Lung (tissue), 12 donors: ENCODE measurements around the gene SMIM10L1. TPM values are rescaled to one million over a fixed set of nuclear protein-coding genes. Genes with fewer than 3 reads are reported as not detected.
A peak's percentile ranks its signal among the peaks of the same experiment; 100 is the strongest.

Experiments used
- ATAC-seq: fragments of 200-7000 bp; cut with Tn5 transposase; one replicate; pipeline ENCODE4 v1.9.1; 2020; ENCODE audit warnings: moderate number of reproducible peaks; ENCODE audit not compliant: insufficient read depth, low FRiP score
- DNase-seq, 3 donors: peaks; one replicate each; pipeline ENCODE4 v3.0.0-alpha.2; 2013 to 2017
- H3K27ac ChIP-seq, 2 donors: one replicate each; pipeline ENCODE4 v1.5.1; 2013; ENCODE audit warnings: mild to moderate bottlenecking in 2 of 2, moderate library complexity in 2 of 2, control low read depth in 1 of 2, inconsistent platforms in 1 of 2, low read depth in 1 of 2, low read length in 1 of 2
- H3K27me3 ChIP-seq, 3 donors: one replicate each; pipeline ENCODE4 v1.5.1; 2013; ENCODE audit warnings: low read length in 2 of 3; ENCODE audit not compliant: control insufficient read depth in 3 of 3, insufficient read depth in 3 of 3
- H3K36me3 ChIP-seq, 4 donors: one replicate each; pipeline ENCODE4 v1.5.1; 2013; ENCODE audit warnings: low read length in 4 of 4, mild to moderate bottlenecking in 1 of 4, moderate library complexity in 1 of 4; ENCODE audit not compliant: control insufficient read depth in 4 of 4, insufficient read depth in 4 of 4
- H3K4me1 ChIP-seq, 5 donors: one replicate each; pipeline ENCODE4 v1.5.1; 2013; ENCODE audit warnings: low read length in 5 of 5, mild to moderate bottlenecking in 2 of 5, moderate library complexity in 1 of 5; ENCODE audit not compliant: control insufficient read depth in 5 of 5, insufficient read depth in 5 of 5
- H3K4me3 ChIP-seq: one replicate; pipeline ENCODE4 v1.5.1; 2013; ENCODE audit warnings: mild to moderate bottlenecking, control low read depth, moderate library complexity
- H3K9ac ChIP-seq, 2 donors: one replicate each; pipeline ENCODE4 v1.5.1; 2013; ENCODE audit warnings: low read length in 2 of 2, control low read depth in 1 of 2; ENCODE audit not compliant: insufficient read depth in 1 of 2
- H3K9me3 ChIP-seq, 4 donors: one replicate each; pipeline ENCODE4 v1.5.1; 2013; ENCODE audit warnings: low read length in 3 of 4, mild to moderate bottlenecking in 1 of 4, moderate library complexity in 1 of 4; ENCODE audit not compliant: control insufficient read depth in 4 of 4, insufficient read depth in 3 of 4
- WGBS, 2 donors: extraction: QIAGEN DNeasy Blood & Tissue Kit; methylation state at CpG; one replicate each; pipeline ENCODE4 v1.1.7; 2013; 5-methylcytosine and 5-hydroxymethylcytosine counted together
- polyA plus RNA-seq, 2 donors: library from polyadenylated mRNA; stranded (reverse); fragments of 200-250 nt; gene quantifications; one replicate each; pipeline ENCODE4 v1.2.1, GENCODE V29; 2013
- total RNA-seq, 2 donors: library from RNA; depleted of rRNA in 1 of 2; stranded (reverse); fragments of >200 nt in 1 of 2; gene quantifications; one replicate each; pipeline ENCODE4 v1.2.1, GENCODE V29; 2014 to 2021
- TF ChIP-seq, protein P1 (sequence below): IDR thresholded peaks from 2 replicates; pipeline ENCODE4 v1.5.1; 2012; ENCODE audit warnings: mild to moderate bottlenecking; ENCODE audit errors: control extremely low read depth, extremely low read depth
- donor health status: control.
- donor health status: control.
- donor health status: Bipolar disorder and iron deficiency.
- donor health status: healthy.
- donor health status: DM: yes; HTN: yes; CAD: no.

SMIM10L1 gene
- total and polyA plus RNA-seq, 4 donors = 6.1 to 10.6 (median 9.4) TPM

DNA sequence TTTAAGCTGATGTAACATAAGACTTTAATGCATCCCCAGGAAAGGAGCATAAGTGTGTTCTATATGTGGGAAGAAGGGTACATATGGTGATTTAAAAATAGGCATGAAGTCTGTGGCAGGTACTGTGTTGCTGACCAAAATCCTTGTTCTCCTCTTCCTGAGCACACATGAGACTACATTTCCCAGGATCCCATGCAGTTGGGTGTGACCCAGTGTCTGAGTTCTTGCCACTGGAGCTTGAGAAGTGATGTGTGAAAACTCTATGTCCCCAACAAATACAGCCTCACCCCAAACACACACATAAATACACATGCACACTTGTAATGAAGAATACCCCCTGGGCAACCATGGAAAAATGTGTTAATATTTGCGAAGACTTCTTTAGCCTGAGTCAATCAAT is 8.5 kb upstream of the SMIM10L1 start:
- ATAC-seq = no peak
- WGBS, 2 donors = 97 to 100% methylated on average over 1 of the region's 1 CpG
- TF ChIP-seq, protein P1, sequence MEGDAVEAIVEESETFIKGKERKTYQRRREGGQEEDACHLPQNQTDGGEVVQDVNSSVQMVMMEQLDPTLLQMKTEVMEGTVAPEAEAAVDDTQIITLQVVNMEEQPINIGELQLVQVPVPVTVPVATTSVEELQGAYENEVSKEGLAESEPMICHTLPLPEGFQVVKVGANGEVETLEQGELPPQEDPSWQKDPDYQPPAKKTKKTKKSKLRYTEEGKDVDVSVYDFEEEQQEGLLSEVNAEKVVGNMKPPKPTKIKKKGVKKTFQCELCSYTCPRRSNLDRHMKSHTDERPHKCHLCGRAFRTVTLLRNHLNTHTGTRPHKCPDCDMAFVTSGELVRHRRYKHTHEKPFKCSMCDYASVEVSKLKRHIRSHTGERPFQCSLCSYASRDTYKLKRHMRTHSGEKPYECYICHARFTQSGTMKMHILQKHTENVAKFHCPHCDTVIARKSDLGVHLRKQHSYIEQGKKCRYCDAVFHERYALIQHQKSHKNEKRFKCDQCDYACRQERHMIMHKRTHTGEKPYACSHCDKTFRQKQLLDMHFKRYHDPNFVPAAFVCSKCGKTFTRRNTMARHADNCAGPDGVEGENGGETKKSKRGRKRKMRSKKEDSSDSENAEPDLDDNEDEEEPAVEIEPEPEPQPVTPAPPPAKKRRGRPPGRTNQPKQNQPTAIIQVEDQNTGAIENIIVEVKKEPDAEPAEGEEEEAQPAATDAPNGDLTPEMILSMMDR = no peak

DNA sequence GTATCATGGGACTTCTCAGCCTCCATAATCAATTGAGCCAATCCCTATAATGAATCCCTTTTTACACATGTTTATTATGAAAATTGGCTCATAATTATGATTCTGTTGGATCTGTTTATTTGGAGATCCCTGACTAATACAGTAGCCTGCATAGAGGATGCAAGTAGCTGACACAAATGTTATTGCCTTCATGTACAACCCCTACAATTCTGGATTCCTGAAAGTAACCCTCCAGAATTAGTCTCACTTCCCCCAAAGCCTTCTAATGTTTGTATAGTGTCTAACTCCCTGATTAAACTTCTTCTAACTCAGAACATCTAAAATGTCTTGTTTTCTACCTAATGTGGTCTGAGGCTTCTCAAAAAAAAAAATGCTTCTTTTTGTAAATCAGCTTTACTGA is 6.6 kb upstream of the SMIM10L1 start:
- H3K4me3 ChIP-seq = no peak overlapping the region
- H3K27me3 ChIP-seq = no peaks in the 10 kb centered on the region
- H3K9ac ChIP-seq = no peak overlapping the region
- DNase-seq (no peak), ATAC-seq (no peak)
- H3K9me3 ChIP-seq = no peaks in the 10 kb centered on the region
- no peak overlapping the region for H3K27ac ChIP-seq
- TF ChIP-seq, protein P1 = no peak
- peaks cover 5 to 11% (median 5%) of the 10 kb centered on the region in 4 donors for H3K36me3 ChIP-seq
- peaks cover 0 to 18% (median 5%) of the 10 kb centered on the region in 5 donors for H3K4me1 ChIP-seq

More for the DNA sequence above, 8.5 kb upstream of the SMIM10L1 start:
- no peaks in the 10 kb centered on the region for H3K9me3 ChIP-seq
- no peak overlapping the region for H3K9ac ChIP-seq
- no peaks in the 10 kb centered on the region for H3K27me3 ChIP-seq
- no peak overlapping the region for H3K27ac ChIP-seq
- H3K4me3 ChIP-seq = no peak overlapping the region
- no peak for DNase-seq
- H3K4me1 ChIP-seq = peaks cover 0 to 19% (median 2%) of the 10 kb centered on the region in 5 donors
- H3K36me3 ChIP-seq = peaks cover 3 to 19% (median 5%) of the 10 kb centered on the region in 4 donors

DNA sequence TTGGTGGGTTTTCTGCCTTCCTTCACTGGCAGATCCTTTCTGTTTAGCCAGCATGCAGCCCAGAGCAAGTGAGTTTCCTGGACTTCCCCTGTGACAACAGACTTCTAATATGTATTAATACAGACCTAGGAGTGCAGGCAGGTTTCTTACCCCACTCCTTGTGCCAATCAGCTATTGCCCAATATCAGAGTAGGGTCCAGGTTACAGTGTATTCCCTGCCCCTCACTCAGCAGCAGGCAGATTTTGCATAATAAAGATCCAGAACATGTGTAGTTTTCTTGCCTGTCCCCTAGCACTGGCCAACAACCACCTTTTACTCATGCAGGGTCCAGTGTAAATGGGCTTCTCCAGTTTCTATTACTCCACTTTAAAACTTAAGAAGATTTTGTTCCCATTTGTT is 4.7 kb upstream of the SMIM10L1 start:
- Histone ChIP-seq H3K9ac (no peak overlapping the region), H3K27ac (no peak overlapping the region), H3K4me3 (no peak overlapping the region), H3K36me3 (peaks cover 3 to 12% (median 5%) of the 10 kb centered on the region in 4 donors), H3K27me3 (no peaks in the 10 kb centered on the region), H3K4me1 (peaks cover 3 to 22% (median 6%) of the 10 kb centered on the region in 5 donors), H3K9me3 (no peaks in the 10 kb centered on the region)
- DNase-seq (no peak), ATAC-seq (no peak)
- TF ChIP-seq, protein P1 = no peak

DNA sequence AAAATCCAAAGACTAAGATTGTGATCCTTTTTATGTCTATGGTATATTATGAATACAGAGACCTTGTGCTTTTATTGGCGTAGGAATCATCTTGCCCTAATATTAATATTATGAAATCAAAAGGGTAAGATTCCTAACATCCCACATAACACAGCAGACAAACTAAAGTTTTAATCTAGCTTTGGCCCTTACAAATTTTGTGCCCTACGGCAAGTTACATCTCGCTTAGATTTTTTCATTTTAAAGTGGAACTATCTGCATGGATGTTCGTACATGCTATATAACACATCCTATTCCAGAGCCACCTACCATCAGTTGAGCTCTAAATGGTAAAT is 217 bp upstream of the SMIM10L1 start:
- ATAC-seq = no peak
- DNase-seq = no peak
- Histone ChIP-seq H3K4me3 (peak overlapping the region; percentile 89), H3K27ac (peak overlapping the region; percentile 96 to 99), H3K4me1 (peaks cover 3 to 27% (median 14%) of the 10 kb centered on the region in 5 donors), H3K9me3 (no peaks in the 10 kb centered on the region), H3K36me3 (peaks cover 2 to 10% (median 6%) of the 10 kb centered on the region in 4 donors), H3K9ac (peak overlapping the region; percentile 69 to 92), H3K27me3 (no peaks in the 10 kb centered on the region)
- TF ChIP-seq, protein P1 = no peak
- WGBS, 2 donors = 1 to 4% methylated on average over 4 of the region's 4 CpGs
